MM.1S (cell line): ENCODE data around the gene TRDN.

Source experiments
- CTCF ChIP-seq: fragments of 300-600 bp; sonication (generic); IDR thresholded peaks from 2 replicates; pipeline ENCODE4 v1.5.1; 2016; ENCODE audit warnings: antibody characterized with exemption, low read length, mixed read lengths
- EZH2phosphoT487 ChIP-seq: fragments of 300-600 bp; sonication (generic); IDR thresholded peaks from 2 replicates; pipeline ENCODE4 v1.6.1; 2018; ENCODE audit warnings: antibody characterized with exemption, low read length

GRCh38 chr6:123589973-123590372 lies 46.8 kb downstream of the TRDN start:
- no peak for TF ChIP-seq CTCF
- TF ChIP-seq EZH2phosphoT487: no peak
